K562 (cell line): ENCODE data around the gene EGR2. TPM values are rescaled to one million over a fixed set of nuclear protein-coding genes. Genes with fewer than 3 reads are reported as not detected.

Experiments
- ATAC-seq: fragments of 200-7000 bp; cut with Tn5 transposase; 3 replicates; pipeline ENCODE4 v1.9.1; 2020; ENCODE audit warnings: moderate library complexity
- BruUV-seq: library from RNA; stranded (reverse); fragments of 400-500 nt; replicated peaks from 2 replicates; lab custom pipeline; 2021; lab: Mats Ljungman, UMichigan
- CTCF ChIA-PET: fragments of 300-600 bp; formaldehyde crosslinking; extraction: SDS; loops from one replicate; lab custom pipeline; 2021; ENCODE audit warnings: low intra/inter-chr PET ratio; lab: Yijun Ruan, JAX
- POLR2A ChIA-PET: fragments of 300-600, 350-650 bp; sonication (Branson Sonifier 250); formaldehyde crosslinking; extraction: SDS; loops from one replicate; lab custom pipeline; 2021; ENCODE audit warnings: antibody characterized with exemption, inconsistent platforms; lab: Yijun Ruan, JAX
- DNase-seq, 4 experiments: peaks; one replicate each; pipeline versions ENCODE4 v3.0.0 to v3.0.0-alpha.2; 2011 to 2018; ENCODE audit warnings: low spot score in 3 of 4, mixed read lengths in 3 of 4; ENCODE audit errors: extremely low read depth in 1 of 4
- FAIRE-seq: peaks from 2 replicates; lab custom pipeline; 2011; peaks lifted over from hg19 to GRCh38; lab: Jason Lieb, UNC
- H2AFZ ChIP-seq: 2 replicates; pipeline ENCODE4 v1.6.0; 2011; ENCODE audit warnings: low read depth, low read length, control low read depth, inconsistent platforms
- H3K27ac ChIP-seq: fragments of 200-600 bp; 3 replicates; pipeline ENCODE4 v1.8.0; 2011; ENCODE audit warnings: low read depth, mild to moderate bottlenecking, control low read depth, inconsistent platforms, low read length, moderate library complexity, mixed read lengths; ENCODE audit errors: extremely low read depth
- H3K27me3 ChIP-seq, 2 experiments: fragments of 300-600 bp in 1 of 2; 2 replicates in 1 of 2; 3 replicates in 1 of 2; pipeline versions ENCODE4 v1.6.0 to v1.8.0; 2011; ENCODE audit warnings: inconsistent platforms in 2 of 2, low read length in 2 of 2, mild to moderate bottlenecking in 1 of 2, mixed read lengths in 1 of 2, moderate library complexity in 1 of 2; ENCODE audit not compliant: control insufficient read depth in 2 of 2, insufficient read depth in 2 of 2
- H3K36me3 ChIP-seq: fragments of 300-600 bp; 3 replicates; pipeline ENCODE4 v1.8.0; 2011; ENCODE audit warnings: mild to moderate bottlenecking, low read length, inconsistent platforms; ENCODE audit not compliant: control insufficient read depth, insufficient read depth
- H3K4me1 ChIP-seq, 2 experiments: fragments of 200-600 bp in 1 of 2; replicated peaks in 1 of 2; 2 replicates in 1 of 2; 3 replicates in 1 of 2; pipeline versions ENCODE4 v1.5.1 to v1.8.0; 2011; ENCODE audit warnings: inconsistent platforms in 2 of 2, low read length in 2 of 2, mild to moderate bottlenecking in 1 of 2, mixed read lengths in 1 of 2, moderate library complexity in 1 of 2; ENCODE audit not compliant: control insufficient read depth in 2 of 2, insufficient read depth in 2 of 2
- H3K4me2 ChIP-seq: 2 replicates; pipeline ENCODE4 v1.6.1; 2011; ENCODE audit warnings: low read length, control low read depth, inconsistent platforms, mixed read lengths; ENCODE audit not compliant: insufficient read depth
- H3K4me3 ChIP-seq: fragments of 200-600 bp; sonication (generic), shearing (Covaris generic); 2 replicates; pipeline ENCODE4 v1.5.1; 2016; ENCODE audit warnings: control low read depth, inconsistent platforms
- H3K79me2 ChIP-seq: fragments of 200-600 bp; 3 replicates; pipeline ENCODE4 v1.8.0; 2011; ENCODE audit warnings: low read length, inconsistent platforms; ENCODE audit not compliant: control insufficient read depth, insufficient read depth
- H3K9ac ChIP-seq, 2 experiments: 2 replicates each; pipeline versions ENCODE4 v1.6.0 to v1.6.1; 2011; ENCODE audit warnings: low read depth in 2 of 2, low read length in 2 of 2, control low read depth in 1 of 2, inconsistent platforms in 1 of 2, mild to moderate bottlenecking in 1 of 2, mixed read lengths in 1 of 2; ENCODE audit not compliant: insufficient read depth in 1 of 2
- H3K9me1 ChIP-seq: one replicate; pipeline ENCODE4 v1.6.0; 2011; ENCODE audit warnings: inconsistent platforms, mild to moderate bottlenecking, low read length, moderate library complexity; ENCODE audit not compliant: control insufficient read depth, insufficient read depth
- H3K9me3 ChIP-seq: replicated peaks from 2 replicates; pipeline ENCODE4 v1.5.1; 2011; ENCODE audit warnings: low read depth, low read length, inconsistent platforms; ENCODE audit not compliant: control insufficient read depth, insufficient read depth
- H4K20me1 ChIP-seq: replicated peaks from 2 replicates; pipeline ENCODE4 v1.6.1; 2011; ENCODE audit warnings: low read length, inconsistent platforms, mixed read lengths; ENCODE audit not compliant: control insufficient read depth, insufficient read depth
- BCOR ChIP-seq: fragments of 450-650 bp; IDR thresholded peaks from 2 replicates; pipeline ENCODE4 v1.6.1; 2016
- HMG20B ChIP-seq: fragments of 250-450 bp; sonication (Bioruptor Pico); IDR thresholded peaks from 2 replicates; pipeline ENCODE4 v1.5.0; 2021; ENCODE audit warnings: mild to moderate bottlenecking
- KAT2B ChIP-seq: IDR thresholded peaks from one replicate; pipeline ENCODE4 v1.6.1; 2012; ENCODE audit warnings: low read depth, mild to moderate bottlenecking, control low read depth, inconsistent platforms, low read length, moderate library complexity
- KDM4B ChIP-seq, 2 experiments: fragments of 450-650 bp in 1 of 2; sonication (generic) in 1 of 2; IDR thresholded peaks; 2 replicates each; pipeline ENCODE4 v1.6.1; 2016 to 2017; ENCODE audit warnings: borderline replicate concordance in 2 of 2, antibody characterized with exemption in 1 of 2, low read depth in 1 of 2, mild to moderate bottlenecking in 1 of 2
- KHSRP ChIP-seq: fragments of 450-650 bp; IDR thresholded peaks from 2 replicates; pipeline ENCODE4 v1.6.1; 2017
- RBFOX2 ChIP-seq: fragments of 200-400 bp; formaldehyde crosslinking; IDR thresholded peaks from 2 replicates; pipeline ENCODE4 v1.6.1; 2017; ENCODE audit warnings: low read depth, mild to moderate bottlenecking, low read length, moderate library complexity
- ZNF143 ChIP-seq: sonication (generic); formaldehyde crosslinking; IDR thresholded peaks from 2 replicates; pipeline ENCODE4 v1.9.0; 2022; ENCODE audit warnings: mild to moderate bottlenecking, missing genetic modification reagents
- ZNF318 ChIP-seq, 2 experiments: fragments of 450-650 bp; IDR thresholded peaks; 2 replicates each; pipeline ENCODE4 v1.6.1; 2016; ENCODE audit warnings: mild to moderate bottlenecking in 2 of 2, borderline replicate concordance in 1 of 2, low read depth in 1 of 2, moderate library complexity in 1 of 2
- ZNF436 ChIP-seq: fragments of 250-450, 450-650 bp; sonication (Bioruptor Pico); formaldehyde crosslinking; IDR thresholded peaks from 2 replicates; pipeline ENCODE4 v1.7.0; 2020; ENCODE audit warnings: mild to moderate bottlenecking
- ZNF785 ChIP-seq: fragments of 250-450 bp; sonication (Bioruptor Pico); IDR thresholded peaks from 2 replicates; pipeline ENCODE4 v1.4.0; 2020; ENCODE audit warnings: mild to moderate bottlenecking
- in situ Hi-C: fragments of 300-500 bp; cut with MboI; formaldehyde crosslinking; loops from 4 replicates; pipeline ENCODE4 v1.15.0; 2018; ENCODE audit warnings: inconsistent platforms, mixed read lengths
- intact Hi-C: fragments of 100-400 bp; cut with micrococcal nuclease; formaldehyde crosslinking; loops from 2 replicates; pipeline ENCODE4 v1.14.2; 2022
- polyA plus RNA-seq, 8 experiments: library from polyadenylated mRNA; depleted of rRNA in 4 of 8; stranded (reverse) in 5 of 8; unstranded in 3 of 8; fragments of >200 nt; fragmentation: Nextera tagmentation in 2 of 8; fragmentation: Illumina TruSeq in 1 of 8; extraction: Ambion mirVana in 2 of 8; extraction: Trizol in 1 of 8; gene quantifications; 2 replicates each; pipeline versions ENCODE4 v1.2.1 to v1.2.3, GENCODE V29; 2011 to 2014; ENCODE audit warnings: inconsistent platforms in 1 of 8, missing spikeins in 1 of 8
- total RNA-seq, 7 experiments: library from RNA; depleted of rRNA in 6 of 7; stranded (reverse); fragments of >200 nt in 6 of 7; fragmentation: Illumina TruSeq in 2 of 7; extraction: Trizol in 2 of 7; gene quantifications; 2 replicates each; pipeline versions ENCODE4 v1.2.1 to v1.2.3, GENCODE V29; 2011 to 2021; ENCODE audit warnings: low replicate concordance in 1 of 7

Gene EGR2
- total and polyA plus RNA-seq, 9 of the 15 experiments (the other 6 are each of a cell fraction or from before 2014, with no cell fraction given), result 0.08 to 0.18 (median 0.12) TPM; not detected in 4

- intact Hi-C loops (no loop called here), in situ Hi-C loops (no loop called here)
- peaks cover 16 to 22% of the 10 kb centered on the region in 2 experiments for H3K27me3 ChIP-seq
- ChIA-PET CTCF (no interaction called here), POLR2A (interaction anchor here (0.6 kb wide), 1 partner anchor 531 kb away, joined by 4 read pairs; no protein-coding TSS in a partner anchor)
- no peaks in the 10 kb centered on the region for H3K36me3 ChIP-seq
- FAIRE-seq, result no peak
- no peak overlapping the region for H2AFZ ChIP-seq
- no peak overlapping the region for H3K4me2 ChIP-seq
- no peak for ATAC-seq
- no peaks in the 10 kb centered on the region for H3K9me1 ChIP-seq
- no peak for DNase-seq
- no peaks in the 10 kb centered on the region for H4K20me1 ChIP-seq
- no peak overlapping the region for H3K9ac ChIP-seq
- no peaks in the 10 kb centered on the region for H3K4me1 ChIP-seq
- no peak overlapping the region for H3K4me3 ChIP-seq
- TF ChIP-seq KDM4B (IDR thresholded peaks at IDR 0.05; ENCODE audit: borderline replicate concordance in 2 of 2, low read depth in 1 of 2) (no peak), KAT2B (no peak), ZNF785 (CRISPR knock-in tag) (no peak), ZNF318 (IDR thresholded peaks at IDR 0.05; ENCODE audit: borderline replicate concordance in 1 of 2, low read depth in 1 of 2) (no peak), KHSRP (no peak), ZNF143 (CRISPR knock-in tag) (no peak), BCOR (no peak), HMG20B (CRISPR knock-in tag) (no peak), RBFOX2 (no peak), ZNF436 (CRISPR knock-in tag) (no peak)
- H3K9me3 ChIP-seq, result no peaks in the 10 kb centered on the region
- no peak overlapping the region for H3K27ac ChIP-seq
- no peaks in the 10 kb centered on the region for H3K79me2 ChIP-seq
- BruUV-seq, result no TSS peak
Observed at GRCh38 chr10:62795100-62795499, 21.1 kb downstream of the EGR2 start.
